AG04449 (cell line): ENCODE measurements around the gene SDK1.

Experiments used
- CTCF ChIA-PET: fragments of 350-600 bp; formaldehyde crosslinking; extraction: SDS; loops from one replicate; lab custom pipeline; 2021; ENCODE audit warnings: antibody characterized with exemption; lab: Yijun Ruan, JAX
- POLR2A ChIA-PET: fragments of 400-600, 350-600 bp; formaldehyde crosslinking; extraction: SDS; loops from one replicate; lab custom pipeline; 2020; ENCODE audit warnings: antibody characterized with exemption, inconsistent platforms; lab: Yijun Ruan, JAX
- DNase-seq: peaks from one replicate; pipeline ENCODE4 v3.0.0-alpha.2; 2010; ENCODE audit warnings: low read depth, low spot score
- H3K4me3 ChIP-seq: 2 replicates; pipeline ENCODE4 v1.5.1; 2011; ENCODE audit warnings: low read depth, mild to moderate bottlenecking, control low read depth, low read length
- CTCF ChIP-seq: IDR thresholded peaks from one replicate; pipeline ENCODE4 v1.5.1; 2011; ENCODE audit warnings: mild to moderate bottlenecking, moderate library complexity, low read length, control low read depth, inconsistent platforms; ENCODE audit not compliant: insufficient read depth; ENCODE audit errors: missing control alignments

SDK1 gene

GRCh38 chr7:3358991-3359390, 57.9 kb downstream of the SDK1 start:
- DNase-seq: no peak
- no peak for TF ChIP-seq CTCF
- no peak overlapping the region for H3K4me3 ChIP-seq
- POLR2A ChIA-PET: no interaction called here
- CTCF ChIA-PET: no interaction called here

- H3K4me3 ChIP-seq: no peak overlapping the region
- TF ChIP-seq CTCF: no peak
- ChIA-PET CTCF (no interaction called here), POLR2A (no interaction called here)
- DNase-seq: no peak
Observed at GRCh38 chr7:3367261-3367660, 66.2 kb downstream of the SDK1 start.

GRCh38 chr7:3370068-3370830, 69.2 kb downstream of the SDK1 start:
- no peak for TF ChIP-seq CTCF
- ChIA-PET CTCF (no interaction called here), POLR2A (no interaction called here)
- no peak overlapping the region for H3K4me3 ChIP-seq
- no peak for DNase-seq

GRCh38 chr7:3370921-3371320, 69.9 kb downstream of the SDK1 start:
- no peak for DNase-seq
- ChIA-PET CTCF (no interaction called here), POLR2A (no interaction called here)
- no peak for TF ChIP-seq CTCF
- H3K4me3 ChIP-seq: no peak overlapping the region

- TF ChIP-seq CTCF: no peak
- ChIA-PET POLR2A (no interaction called here), CTCF (no interaction called here)
- H3K4me3 ChIP-seq: no peak overlapping the region
- DNase-seq: no peak
Observed at GRCh38 chr7:3371601-3372000, 70.5 kb downstream of the SDK1 start.

- ChIA-PET CTCF (no interaction called here), POLR2A (no interaction called here)
- no peak for TF ChIP-seq CTCF
- no peak for DNase-seq
- no peak overlapping the region for H3K4me3 ChIP-seq
Observed at GRCh38 chr7:3374239-3374638, 73.2 kb downstream of the SDK1 start.
